ENCODE results near the gene PKD1L1.

DNA sequence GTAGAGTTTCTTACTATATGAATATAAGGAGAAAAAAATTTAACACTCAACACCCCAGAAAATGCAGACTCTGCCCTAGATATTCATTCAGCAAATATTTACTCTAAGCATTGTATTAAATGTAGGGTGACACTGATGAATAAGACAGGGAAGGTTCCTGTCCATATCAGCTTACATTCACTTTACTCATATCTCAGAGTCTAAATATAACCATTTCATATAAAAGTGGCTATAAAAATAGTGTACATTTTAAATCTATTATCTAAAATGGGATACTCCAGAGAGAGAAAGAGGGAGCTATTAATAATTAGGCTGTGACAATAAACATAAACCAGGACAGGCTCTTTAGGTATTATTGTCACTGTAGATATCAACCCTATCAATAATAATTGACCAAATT, 104.0 kb downstream of the PKD1L1 start:
- no peak for TF ChIP-seq POLR2AphosphoS5 (IDR thresholded peaks at IDR 0.05)
- TF ChIP-seq, protein P1, sequence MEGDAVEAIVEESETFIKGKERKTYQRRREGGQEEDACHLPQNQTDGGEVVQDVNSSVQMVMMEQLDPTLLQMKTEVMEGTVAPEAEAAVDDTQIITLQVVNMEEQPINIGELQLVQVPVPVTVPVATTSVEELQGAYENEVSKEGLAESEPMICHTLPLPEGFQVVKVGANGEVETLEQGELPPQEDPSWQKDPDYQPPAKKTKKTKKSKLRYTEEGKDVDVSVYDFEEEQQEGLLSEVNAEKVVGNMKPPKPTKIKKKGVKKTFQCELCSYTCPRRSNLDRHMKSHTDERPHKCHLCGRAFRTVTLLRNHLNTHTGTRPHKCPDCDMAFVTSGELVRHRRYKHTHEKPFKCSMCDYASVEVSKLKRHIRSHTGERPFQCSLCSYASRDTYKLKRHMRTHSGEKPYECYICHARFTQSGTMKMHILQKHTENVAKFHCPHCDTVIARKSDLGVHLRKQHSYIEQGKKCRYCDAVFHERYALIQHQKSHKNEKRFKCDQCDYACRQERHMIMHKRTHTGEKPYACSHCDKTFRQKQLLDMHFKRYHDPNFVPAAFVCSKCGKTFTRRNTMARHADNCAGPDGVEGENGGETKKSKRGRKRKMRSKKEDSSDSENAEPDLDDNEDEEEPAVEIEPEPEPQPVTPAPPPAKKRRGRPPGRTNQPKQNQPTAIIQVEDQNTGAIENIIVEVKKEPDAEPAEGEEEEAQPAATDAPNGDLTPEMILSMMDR (IDR thresholded peaks at IDR 0.05; ENCODE audit: poor library complexity, severe bottlenecking), result no peak
- no peak for TF ChIP-seq EZH2 (IDR thresholded peaks at IDR 0.05; ENCODE audit: borderline replicate concordance, insufficient read depth, low read length, poor library complexity, severe bottlenecking)
- TF ChIP-seq EP300 (conservative IDR thresholded peaks at IDR 0.05; ENCODE audit: poor library complexity, severe bottlenecking), result no peak
- TF ChIP-seq, protein P2, sequence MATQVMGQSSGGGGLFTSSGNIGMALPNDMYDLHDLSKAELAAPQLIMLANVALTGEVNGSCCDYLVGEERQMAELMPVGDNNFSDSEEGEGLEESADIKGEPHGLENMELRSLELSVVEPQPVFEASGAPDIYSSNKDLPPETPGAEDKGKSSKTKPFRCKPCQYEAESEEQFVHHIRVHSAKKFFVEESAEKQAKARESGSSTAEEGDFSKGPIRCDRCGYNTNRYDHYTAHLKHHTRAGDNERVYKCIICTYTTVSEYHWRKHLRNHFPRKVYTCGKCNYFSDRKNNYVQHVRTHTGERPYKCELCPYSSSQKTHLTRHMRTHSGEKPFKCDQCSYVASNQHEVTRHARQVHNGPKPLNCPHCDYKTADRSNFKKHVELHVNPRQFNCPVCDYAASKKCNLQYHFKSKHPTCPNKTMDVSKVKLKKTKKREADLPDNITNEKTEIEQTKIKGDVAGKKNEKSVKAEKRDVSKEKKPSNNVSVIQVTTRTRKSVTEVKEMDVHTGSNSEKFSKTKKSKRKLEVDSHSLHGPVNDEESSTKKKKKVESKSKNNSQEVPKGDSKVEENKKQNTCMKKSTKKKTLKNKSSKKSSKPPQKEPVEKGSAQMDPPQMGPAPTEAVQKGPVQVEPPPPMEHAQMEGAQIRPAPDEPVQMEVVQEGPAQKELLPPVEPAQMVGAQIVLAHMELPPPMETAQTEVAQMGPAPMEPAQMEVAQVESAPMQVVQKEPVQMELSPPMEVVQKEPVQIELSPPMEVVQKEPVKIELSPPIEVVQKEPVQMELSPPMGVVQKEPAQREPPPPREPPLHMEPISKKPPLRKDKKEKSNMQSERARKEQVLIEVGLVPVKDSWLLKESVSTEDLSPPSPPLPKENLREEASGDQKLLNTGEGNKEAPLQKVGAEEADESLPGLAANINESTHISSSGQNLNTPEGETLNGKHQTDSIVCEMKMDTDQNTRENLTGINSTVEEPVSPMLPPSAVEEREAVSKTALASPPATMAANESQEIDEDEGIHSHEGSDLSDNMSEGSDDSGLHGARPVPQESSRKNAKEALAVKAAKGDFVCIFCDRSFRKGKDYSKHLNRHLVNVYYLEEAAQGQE (IDR thresholded peaks at IDR 0.05; ENCODE audit: borderline replicate concordance), result no peak
- no peak for TF ChIP-seq SMC3 (conservative IDR thresholded peaks at IDR 0.05; ENCODE audit: poor library complexity)
- TF ChIP-seq RAD21 (conservative IDR thresholded peaks at IDR 0.05), result no peak
- TF ChIP-seq MXI1 (conservative IDR thresholded peaks at IDR 0.05; ENCODE audit: poor library complexity, severe bottlenecking), result no peak

All from neural cell (in vitro differentiated cells).